Measurements from ENCODE around the gene DRD2.

- no peak for TF ChIP-seq SUZ12 (IDR thresholded peaks at IDR 0.05; ENCODE audit: extremely low read depth, insufficient read depth, insufficient read length)
- TF ChIP-seq ZNF274 (IDR thresholded peaks at IDR 0.05; ENCODE audit: low read depth, low read length) = no peak
- TF ChIP-seq YY1 (IDR thresholded peaks at IDR 0.05; ENCODE audit: insufficient read depth, insufficient read length) = no peak
Observed at GRCh38 chr11:113505046-113505445, 29.8 kb upstream of the DRD2 start.
